Inferior parietal cortex (tissue), 1 donor: ENCODE measurements around the gene OR10R2.

Experiments
- DNase-seq: peaks from one replicate; pipeline ENCODE4 v3.0.0-alpha.2; 2016; ENCODE audit errors: extremely low spot score

The OR10R2 gene

GRCh38 chr1:158527190-158527815, 55.3 kb downstream of the OR10R2 start:
- DNase-seq, result peak; percentile 8
